Heart left ventricle (tissue), 13 donors: ENCODE measurements around the gene FAM241B.

Experiments used
- POLR2A ChIP-seq, 2 donors: fragments of 450-650 bp; IDR thresholded peaks; one replicate each; pipeline ENCODE4 v1.6.1; 2017; ENCODE audit warnings: antibody characterized with exemption in 2 of 2, mild to moderate bottlenecking in 2 of 2, moderate library complexity in 2 of 2
- TF ChIP-seq, protein P1 (sequence below), 12 donors: fragments of 200-600 bp; sonication (generic) in 4 of 12; IDR thresholded peaks; one replicate each; pipeline versions ENCODE4 v1.5.0 to v1.8.0; 2018 to 2022; ENCODE audit warnings: antibody characterized with exemption in 12 of 12, mild to moderate bottlenecking in 5 of 12
- donor health status: ischemic (EF 13 %, LVEDD 7.1; RV severe dilation, severe dysfunction).
- donor health status: DM: no; HTN: yes; CAD: no.
- donor health status: DM: no; HTN: no; CAD: no.
- donor health status: ischemic (EF 25% LVEDD 6.9; RV normal size, moderate dysfunction).
- donor health status: ischemic (EF 25% LVEDD 5.7; RV mildly dilated, moderate dysfunction).
- donor health status: ischemic (EF 35%, LVEDD 5.7; RV mildly dilated, moderate dysfunction).
- donor health status: nonischemic (EF 11% LVEDD 7.7; RV severe dilation, severe dysfunction).
- donor health status: DM: yes; HTN: yes; CAD: no.
- donor health status: PGD.
- donor health status: ischemic (EF 29% LVEDD 5.4; RV normal size, mild dysfunction).
- donor health status: nonischemic (EF 23%, LVEDD 6.1; RV moderate dilation, normal function).

DNA sequence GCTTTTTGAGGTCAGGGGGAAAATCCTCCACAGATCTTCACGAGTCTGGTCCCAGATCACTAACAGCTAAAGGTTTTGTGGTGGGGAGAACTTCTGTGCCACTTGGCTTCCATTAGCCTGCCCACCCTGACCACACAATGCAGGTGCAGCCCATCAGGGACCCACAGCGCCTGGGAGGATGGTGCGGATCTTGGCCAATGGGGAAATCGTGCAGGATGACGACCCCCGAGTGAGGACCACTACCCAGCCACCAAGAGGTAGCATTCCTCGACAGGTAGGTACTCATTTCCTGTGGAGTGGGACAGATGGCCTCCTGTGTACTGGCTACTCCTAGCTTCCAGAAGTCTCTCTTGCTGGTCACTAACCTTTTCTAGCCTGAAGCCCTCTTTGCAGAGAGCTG is 1.5 kb downstream of the FAM241B start:
- TF ChIP-seq POLR2A (IDR thresholded peaks at IDR 0.05), result no peak
- TF ChIP-seq, protein P1, sequence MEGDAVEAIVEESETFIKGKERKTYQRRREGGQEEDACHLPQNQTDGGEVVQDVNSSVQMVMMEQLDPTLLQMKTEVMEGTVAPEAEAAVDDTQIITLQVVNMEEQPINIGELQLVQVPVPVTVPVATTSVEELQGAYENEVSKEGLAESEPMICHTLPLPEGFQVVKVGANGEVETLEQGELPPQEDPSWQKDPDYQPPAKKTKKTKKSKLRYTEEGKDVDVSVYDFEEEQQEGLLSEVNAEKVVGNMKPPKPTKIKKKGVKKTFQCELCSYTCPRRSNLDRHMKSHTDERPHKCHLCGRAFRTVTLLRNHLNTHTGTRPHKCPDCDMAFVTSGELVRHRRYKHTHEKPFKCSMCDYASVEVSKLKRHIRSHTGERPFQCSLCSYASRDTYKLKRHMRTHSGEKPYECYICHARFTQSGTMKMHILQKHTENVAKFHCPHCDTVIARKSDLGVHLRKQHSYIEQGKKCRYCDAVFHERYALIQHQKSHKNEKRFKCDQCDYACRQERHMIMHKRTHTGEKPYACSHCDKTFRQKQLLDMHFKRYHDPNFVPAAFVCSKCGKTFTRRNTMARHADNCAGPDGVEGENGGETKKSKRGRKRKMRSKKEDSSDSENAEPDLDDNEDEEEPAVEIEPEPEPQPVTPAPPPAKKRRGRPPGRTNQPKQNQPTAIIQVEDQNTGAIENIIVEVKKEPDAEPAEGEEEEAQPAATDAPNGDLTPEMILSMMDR (IDR thresholded peaks at IDR 0.05), result no peak
